Choroid plexus epithelial cell (primary cell): Measurements from ENCODE around the gene MESD.

ENCODE experiments used
- DNase-seq: peaks from one replicate; pipeline ENCODE4 v3.0.0-alpha.2; 2010; ENCODE audit warnings: low read depth
- H3K4me3 ChIP-seq: 2 replicates; pipeline ENCODE4 v1.5.1; 2011; ENCODE audit warnings: low read depth, mild to moderate bottlenecking, control low read depth, low read length, moderate library complexity
- CTCF ChIP-seq: conservative IDR thresholded peaks from 2 replicates; pipeline ENCODE4 v1.5.1; 2011; ENCODE audit warnings: low read depth, mild to moderate bottlenecking, control low read depth, inconsistent platforms, low read length, moderate library complexity

The MESD gene

GRCh38 chr15:81024265-81024872 is 34.8 kb upstream of the MESD start:
- H3K4me3 ChIP-seq, result no peak overlapping the region
- no peak for TF ChIP-seq CTCF
- DNase-seq, result peak; percentile 6

DNA sequence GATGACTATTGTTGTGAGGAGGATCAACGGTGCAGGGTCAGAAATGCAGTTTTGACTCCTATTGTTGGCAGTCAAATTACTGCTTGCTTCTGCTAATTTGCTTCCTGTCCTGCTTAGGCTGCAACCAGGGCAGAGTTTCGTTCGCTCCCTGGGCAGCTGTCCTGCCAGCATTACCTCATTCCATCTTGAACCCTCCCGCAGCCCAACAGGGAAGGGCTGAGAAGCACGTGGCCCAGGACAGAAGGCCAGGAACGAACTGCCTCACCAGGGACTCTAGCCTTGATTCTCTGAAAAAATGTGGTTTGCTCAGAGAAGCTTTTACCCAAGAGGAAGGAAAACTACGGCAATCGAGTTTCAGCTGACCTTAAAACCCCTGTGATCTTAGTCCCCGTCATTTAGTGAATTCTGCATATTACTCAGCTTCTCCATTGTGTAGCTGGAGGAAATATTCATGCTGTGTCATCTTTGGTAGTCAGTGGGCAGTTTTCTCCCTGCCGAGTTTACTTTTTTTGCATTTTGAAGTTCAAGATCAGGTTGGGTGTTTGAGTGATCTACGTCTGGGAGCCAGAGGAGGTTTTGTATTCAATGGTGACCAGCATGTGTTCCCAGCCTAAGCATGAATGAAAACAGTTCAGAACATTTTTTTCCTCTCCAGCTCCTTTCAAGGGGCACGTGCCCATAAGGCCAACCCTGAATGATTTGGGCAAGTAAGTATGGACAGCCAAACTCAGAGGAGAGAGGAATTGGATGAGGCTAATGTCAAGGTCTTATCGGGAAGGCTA is 34.1 kb upstream of the MESD start:
- DNase-seq, result peak; percentile 81
- no peak overlapping the region for H3K4me3 ChIP-seq
- no peak for TF ChIP-seq CTCF

DNA sequence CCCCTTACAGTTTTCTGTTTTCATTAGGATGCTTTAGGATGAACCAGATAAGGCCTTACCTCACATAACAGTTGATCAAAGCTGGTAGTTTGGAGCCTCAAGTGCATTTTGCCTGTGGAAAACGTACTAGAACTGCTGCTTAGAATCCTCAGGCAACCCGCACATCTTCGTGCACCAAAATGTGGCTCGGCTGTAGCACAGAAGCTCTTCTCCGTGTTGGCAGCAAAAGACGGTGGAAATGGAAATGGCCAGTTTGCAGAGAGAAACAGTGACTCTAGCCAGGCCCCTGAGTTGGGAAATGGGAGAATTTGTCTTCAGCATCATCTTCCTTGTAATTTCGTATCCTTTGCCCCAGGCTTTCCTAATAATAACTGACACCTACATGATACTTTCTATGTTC is 31.7 kb upstream of the MESD start:
- no peak for DNase-seq
- H3K4me3 ChIP-seq, result no peak overlapping the region

GRCh38 chr15:81018197-81018596 is 28.6 kb upstream of the MESD start:
- no peak overlapping the region for H3K4me3 ChIP-seq
- DNase-seq, result no peak
- TF ChIP-seq CTCF, result no peak

More for the DNA sequence above, 31.7 kb upstream of the MESD start:
- TF ChIP-seq CTCF, result no peak

DNA sequence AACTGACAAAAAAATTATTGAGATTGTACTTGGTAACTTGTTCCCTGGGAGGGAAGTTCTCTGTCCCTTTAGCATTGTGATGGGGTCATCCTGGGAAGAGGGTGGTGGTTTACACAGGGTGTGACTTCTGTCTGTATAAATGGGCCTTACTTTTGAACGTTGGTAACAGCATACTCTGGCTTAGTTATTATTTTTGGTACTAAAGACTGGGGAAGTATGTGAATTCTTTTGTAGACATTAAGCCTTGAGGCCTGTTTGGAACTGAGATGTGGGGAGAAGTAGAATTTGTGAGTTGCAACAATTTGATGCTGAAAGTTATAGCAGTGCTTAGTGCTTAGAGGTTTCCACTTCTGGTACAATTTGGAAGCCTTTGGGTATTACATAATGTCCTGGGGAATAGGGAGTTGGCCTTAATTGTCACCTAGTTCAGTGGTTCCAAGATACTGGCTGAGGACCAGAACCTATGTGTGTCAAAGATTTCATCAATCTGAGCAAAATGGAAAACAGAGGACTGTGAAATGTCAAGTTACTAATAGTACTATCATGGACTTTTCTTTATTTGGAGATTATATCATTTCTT is 27.0 kb upstream of the MESD start:
- DNase-seq, result no peak
- no peak overlapping the region for H3K4me3 ChIP-seq
- no peak for TF ChIP-seq CTCF

GRCh38 chr15:81015621-81016488 is 26.2 kb upstream of the MESD start:
- peak; percentile 6 for DNase-seq
- no peak overlapping the region for H3K4me3 ChIP-seq
- no peak for TF ChIP-seq CTCF
